ENCODE data around the gene MRPL21. TPM values are rescaled to one million over a fixed set of nuclear protein-coding genes. Genes with fewer than 3 reads are reported as not detected.

The MRPL21 gene
- total and polyA plus RNA-seq, 9 of the 15 experiments (the other 6 are each of a cell fraction or from before 2014, with no cell fraction given) = 196 to 618 (median 232) TPM

GRCh38 chr11:68924073-68924925 is 20.7 kb upstream of the MRPL21 start:
- WGBS (ENCODE audit: insufficient coverage, low coverage, missing lambda C conversion rate) = 85% methylated on average over 9 of the region's 10 CpGs
- DNase-seq (ENCODE audit: extremely low read depth in 1 of 4, low spot score in 3 of 4) (no peak), ATAC-seq (no peak), FAIRE-seq (no peak)
- BruUV-seq (replicated peaks) = no TSS peak
- POLR2A ChIA-PET = no interaction called here
- Histone ChIP-seq H3K79me2 (ENCODE audit: control insufficient read depth, insufficient read depth, low read length) (no peaks in the 10 kb centered on the region; the same call in 2 of the 3 replicates), H2AFZ (ENCODE audit: low read depth, low read length) (no peak overlapping the region), H3K9me1 (ENCODE audit: control insufficient read depth, insufficient read depth, low read length) (no peaks in the 10 kb centered on the region), H3K9me3 (replicated peaks; ENCODE audit: control insufficient read depth, insufficient read depth, low read depth, low read length) (peaks cover 14% of the 10 kb centered on the region), H3K27ac (ENCODE audit: extremely low read depth, low read depth, low read length) (no peak overlapping the region), H3K4me3 (no peak overlapping the region), H3K4me2 (ENCODE audit: insufficient read depth, low read length) (no peak overlapping the region), H3K27me3 (ENCODE audit: control insufficient read depth in 2 of 2, insufficient read depth in 2 of 2, low read length in 2 of 2) (no peaks in the 10 kb centered on the region), H3K4me1 (replicated peaks in 1 of 2; ENCODE audit: control insufficient read depth in 2 of 2, insufficient read depth in 2 of 2, low read length in 2 of 2) (no peaks in the 10 kb centered on the region), H4K20me1 (replicated peaks; ENCODE audit: control insufficient read depth, insufficient read depth, low read length) (no peaks in the 10 kb centered on the region), H3K36me3 (ENCODE audit: control insufficient read depth, insufficient read depth, low read length) (peaks cover 94% of the 10 kb centered on the region), H3K9ac (ENCODE audit: insufficient read depth in 1 of 2, low read depth in 2 of 2, low read length in 2 of 2) (no peak overlapping the region)
- in situ Hi-C loops (cut with MboI) (no loop called here), intact Hi-C loops (cut with micrococcal nuclease) (no loop called here)
- no peak for TF ChIP-seq CGGBP1 (CRISPR knock-in tag; IDR thresholded peaks at IDR 0.05)
- TF ChIP-seq ZNF165 (CRISPR knock-in tag; IDR thresholded peaks at IDR 0.05; ENCODE audit: borderline replicate concordance) = no peak
- TF ChIP-seq FOXP4 (CRISPR knock-in tag; IDR thresholded peaks at IDR 0.05; ENCODE audit: borderline replicate concordance) = no peak
- TF ChIP-seq BCL6 (CRISPR knock-in tag; IDR thresholded peaks at IDR 0.05) = no peak
- no peak for TF ChIP-seq MCM3 (IDR thresholded peaks at IDR 0.05)
- TF ChIP-seq FOXP1 (CRISPR knock-in tag; IDR thresholded peaks at IDR 0.05) = no peak
- TF ChIP-seq EHMT2 (IDR thresholded peaks at IDR 0.05) = no peak
- TF ChIP-seq CCNT2 (IDR thresholded peaks at IDR 0.05; ENCODE audit: borderline replicate concordance, extremely low read depth, insufficient read length, low read depth, low read length) = no peak
- no peak for TF ChIP-seq XRCC3 (IDR thresholded peaks at IDR 0.05)
- TF ChIP-seq TAF7 (tag; IDR thresholded peaks at IDR 0.05) = no peak
- no peak for TF ChIP-seq CC2D1A (IDR thresholded peaks at IDR 0.05)
- no peak for TF ChIP-seq NCOA1 (IDR thresholded peaks at IDR 0.05; ENCODE audit: low read depth)
- TF ChIP-seq NCOR1 (IDR thresholded peaks at IDR 0.05) = no peak
- TF ChIP-seq, protein P1, sequence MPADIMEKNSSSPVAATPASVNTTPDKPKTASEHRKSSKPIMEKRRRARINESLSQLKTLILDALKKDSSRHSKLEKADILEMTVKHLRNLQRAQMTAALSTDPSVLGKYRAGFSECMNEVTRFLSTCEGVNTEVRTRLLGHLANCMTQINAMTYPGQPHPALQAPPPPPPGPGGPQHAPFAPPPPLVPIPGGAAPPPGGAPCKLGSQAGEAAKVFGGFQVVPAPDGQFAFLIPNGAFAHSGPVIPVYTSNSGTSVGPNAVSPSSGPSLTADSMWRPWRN (IDR thresholded peaks at IDR 0.05; ENCODE audit: low read depth) = no peak
- CTCF ChIA-PET (ENCODE audit: low intra/inter-chr PET ratio) = no interaction called here

All from K562 (cell line).